Stimulated activated CD4-positive, alpha-beta T cell treated with anti-CD3 and anti-CD28 coated beads, Interleukin-2, amount 100 ng/mL, for 48 hours (primary cell): Measurements from ENCODE around the gene PIK3CB.
A peak's percentile ranks its signal among the peaks of the same experiment; 100 is the strongest.
"Not testable (repeated sequence)": the region's sequence is repeated elsewhere in the genome, so short reads cannot be mapped to it uniquely, and the experiment has no call there.

Experiments used
- DNase-seq, 2 donors: peaks; one replicate each; pipeline ENCODE4 v3.0.0-alpha.2; 2020

The PIK3CB gene

DNA sequence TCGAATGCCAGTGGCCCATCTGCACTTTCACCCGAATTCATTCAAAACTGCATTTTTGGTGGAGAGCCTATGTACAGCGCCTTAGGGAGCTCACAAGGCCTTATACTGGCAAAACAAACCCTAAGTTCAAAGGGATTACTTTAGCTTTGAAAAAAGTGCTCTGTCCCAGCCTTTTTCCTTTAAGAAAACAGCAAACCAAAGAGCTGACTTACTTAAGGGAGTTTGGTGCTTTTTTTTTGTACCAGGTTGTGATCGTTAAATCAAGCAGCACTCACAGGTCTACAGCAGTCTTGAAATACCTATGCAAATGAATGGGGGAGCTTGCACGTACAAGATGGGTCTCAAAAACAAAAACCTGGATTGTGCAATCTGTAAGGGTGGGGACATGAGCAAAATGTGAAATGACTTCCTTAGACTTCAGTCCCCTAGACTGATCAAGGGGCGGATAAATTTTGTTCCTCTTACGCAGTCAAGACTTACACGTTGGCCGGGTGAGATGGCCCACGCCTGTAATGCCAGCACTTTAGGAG is 11.6 kb upstream of the PIK3CB start:
- DNase-seq, result no peak

DNA sequence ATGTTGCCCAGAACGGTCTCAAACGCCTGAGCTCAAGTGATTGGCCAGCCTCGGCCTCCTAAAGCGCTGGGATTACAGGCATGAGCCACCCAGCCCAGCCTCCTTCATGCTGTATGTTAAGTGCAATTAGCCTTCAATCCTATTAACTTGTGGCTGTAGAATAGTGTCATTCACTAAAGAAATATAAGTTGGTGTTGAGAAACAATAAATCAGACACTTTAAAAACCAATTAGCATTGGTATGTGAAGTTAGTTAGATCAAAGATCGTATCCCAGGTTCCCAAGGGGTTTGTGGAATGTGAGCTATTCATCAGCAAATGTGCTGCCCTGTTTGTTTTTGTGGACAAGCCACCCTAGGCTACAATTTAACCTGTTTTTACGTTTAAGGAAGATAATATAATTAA is 11.0 kb upstream of the PIK3CB start:
- no peak for DNase-seq

GRCh38 chr3:138845181-138845601 is 10.5 kb upstream of the PIK3CB start:
- no peak for DNase-seq

GRCh38 chr3:138842483-138843188 is 7.9 kb upstream of the PIK3CB start:
- DNase-seq, result no peak

- not testable (repeated sequence) for DNase-seq
Measured at GRCh38 chr3:138838385-138838784, 3.7 kb upstream of the PIK3CB start.

- DNase-seq, result not testable (repeated sequence)
Measured at GRCh38 chr3:138835846-138836245, 1.1 kb upstream of the PIK3CB start.

GRCh38 chr3:138835397-138835757 is 649 bp upstream of the PIK3CB start:
- DNase-seq, result no peak

GRCh38 chr3:138833899-138834595 is 681 bp downstream of the PIK3CB start:
- peak in 1 of 2 donors; percentile 19 for DNase-seq

GRCh38 chr3:138832473-138833057 is 2.2 kb downstream of the PIK3CB start:
- not testable (repeated sequence) for DNase-seq

DNA sequence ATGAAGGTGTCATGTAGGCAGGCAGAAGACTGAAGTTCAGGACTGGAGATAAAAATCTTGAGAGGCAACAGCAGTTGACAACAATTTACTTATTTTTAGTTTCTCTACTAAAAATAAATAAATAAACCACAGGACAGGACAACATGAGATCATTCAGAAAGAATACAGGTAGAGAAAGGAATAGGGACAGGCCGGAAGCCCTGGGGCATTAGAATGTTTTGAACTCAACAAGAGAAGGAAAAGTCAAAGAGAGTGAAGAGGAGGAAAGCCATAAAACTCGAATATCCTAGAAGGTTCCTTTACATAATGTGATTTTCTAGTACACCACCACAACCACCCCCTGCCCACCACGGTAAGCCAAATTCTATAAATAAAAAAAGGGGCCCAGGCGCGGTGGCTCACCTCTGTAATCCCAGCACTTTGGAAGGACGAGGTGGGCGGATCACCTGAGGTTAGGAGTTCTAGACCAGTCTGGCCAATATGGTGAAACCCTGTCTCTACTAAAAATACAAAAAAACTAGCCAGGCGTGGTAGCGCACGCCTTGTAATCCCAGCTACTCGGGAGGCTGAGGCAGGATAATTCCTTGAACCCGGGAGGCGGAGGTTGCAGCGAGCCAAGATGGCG is 4.7 kb downstream of the PIK3CB start:
- no peak for DNase-seq

GRCh38 chr3:138829097-138829496 is 5.6 kb downstream of the PIK3CB start:
- DNase-seq, result no peak

DNA sequence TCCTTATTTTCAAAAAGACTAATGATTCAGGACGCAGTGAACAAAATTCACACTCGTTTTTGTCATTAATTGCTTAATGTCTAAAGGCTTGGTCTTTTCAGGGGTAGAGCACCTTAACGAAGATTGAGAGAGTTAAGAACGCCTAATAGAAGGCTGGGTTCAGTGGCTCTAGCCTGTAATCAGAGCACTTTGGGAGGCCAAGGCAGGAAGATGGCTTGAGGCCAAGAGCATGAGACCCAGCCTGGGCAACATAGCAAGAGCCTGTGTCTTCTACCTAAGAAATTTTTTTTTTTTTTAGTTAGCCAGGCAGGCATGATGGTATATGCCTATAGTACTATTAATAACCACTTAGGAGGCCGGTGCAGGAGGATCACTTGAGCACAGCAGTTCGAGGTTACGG is 7.5 kb downstream of the PIK3CB start:
- DNase-seq, result no peak

DNA sequence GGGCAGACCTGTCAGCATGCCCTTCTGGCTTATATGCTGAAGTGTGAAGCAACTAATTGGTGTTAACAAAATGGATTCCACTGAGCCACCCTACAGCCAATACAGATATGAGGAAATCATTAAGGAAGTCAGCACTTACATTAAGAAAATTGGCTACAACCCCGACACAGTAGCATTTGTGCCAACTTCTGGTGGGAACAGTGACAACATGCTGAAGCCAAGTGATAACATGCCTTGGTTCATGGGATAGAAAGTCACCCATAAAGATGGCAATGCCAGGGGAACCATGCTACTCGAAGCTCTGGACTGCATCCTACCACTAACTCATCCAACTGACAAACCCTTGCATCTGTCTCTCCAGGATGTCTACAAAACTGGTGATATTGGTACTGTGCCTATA is 9.4 kb downstream of the PIK3CB start:
- DNase-seq, result no peak

DNA sequence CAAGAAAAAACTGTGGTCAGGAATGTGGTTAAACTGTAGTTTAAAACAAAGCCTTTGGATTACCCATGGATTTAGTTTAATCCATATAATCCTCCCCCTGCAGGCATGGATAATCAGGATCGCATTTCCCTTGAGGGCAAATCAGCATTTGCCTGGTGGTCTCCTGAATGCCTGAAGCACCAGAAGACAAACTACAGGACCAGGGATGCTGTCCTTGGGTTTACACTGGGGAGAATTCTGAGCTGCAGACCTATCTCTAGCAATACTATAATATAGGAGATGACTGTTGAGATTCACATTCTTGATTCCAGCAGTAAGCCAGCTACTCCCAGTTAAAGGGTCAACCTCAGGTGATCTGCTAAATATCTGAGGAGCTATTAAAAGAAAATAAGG is 10.6 kb downstream of the PIK3CB start:
- DNase-seq, result no peak

DNA sequence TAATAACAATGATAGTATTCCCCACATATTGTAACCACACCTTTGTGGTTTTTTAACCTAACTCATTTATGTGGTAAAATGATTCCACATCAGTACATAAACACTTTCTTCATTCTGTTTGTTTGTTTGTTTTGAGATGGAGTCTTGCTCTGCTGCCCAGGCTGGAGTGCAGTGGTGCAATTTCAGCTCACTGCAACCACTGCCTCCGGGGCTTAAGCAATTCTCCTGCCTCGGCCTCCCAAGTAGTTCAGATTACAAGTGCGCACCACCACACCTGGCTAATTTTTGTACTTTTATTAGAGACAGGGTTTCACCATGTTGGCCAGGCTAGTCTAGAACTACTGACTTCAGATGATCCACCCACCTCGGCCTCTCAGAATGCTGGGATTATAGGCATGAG is 14.3 kb downstream of the PIK3CB start:
- DNase-seq, result not testable (repeated sequence)

DNA sequence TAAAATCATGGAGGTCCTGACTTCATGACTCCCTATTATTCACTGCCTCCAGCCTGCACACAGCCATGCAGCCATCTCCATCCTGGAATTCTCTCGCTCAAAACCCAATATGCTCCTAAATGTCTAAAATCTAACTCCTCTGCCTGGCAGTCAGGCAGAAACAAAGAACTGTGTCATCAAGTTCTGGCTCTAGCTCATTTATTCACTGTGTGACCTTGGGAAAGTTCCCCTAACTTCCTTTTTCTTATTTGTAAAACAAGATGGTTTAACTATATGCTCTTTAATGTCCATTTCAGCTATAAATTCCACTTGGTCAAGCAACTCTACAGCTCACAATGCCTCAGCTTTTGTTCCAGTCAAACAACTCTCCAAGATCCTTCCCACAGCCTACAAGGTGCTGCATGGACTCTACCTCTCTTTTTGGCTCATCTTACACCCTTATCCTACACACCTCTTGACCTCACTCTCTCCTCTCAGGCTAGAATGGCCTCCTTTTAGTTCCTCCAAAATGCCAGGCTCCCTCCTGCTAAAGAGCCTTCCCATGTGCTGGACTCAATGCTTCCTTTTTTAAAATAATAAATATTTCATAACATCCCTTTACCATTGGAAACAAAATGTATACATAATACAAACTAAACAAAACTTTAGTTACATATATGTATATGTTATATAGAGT is 16.4 kb downstream of the PIK3CB start:
- no peak for DNase-seq

GRCh38 chr3:138817695-138818094 is 17.0 kb downstream of the PIK3CB start:
- no peak for DNase-seq

GRCh38 chr3:138812806-138813205 is 21.9 kb downstream of the PIK3CB start:
- DNase-seq, result no peak

DNA sequence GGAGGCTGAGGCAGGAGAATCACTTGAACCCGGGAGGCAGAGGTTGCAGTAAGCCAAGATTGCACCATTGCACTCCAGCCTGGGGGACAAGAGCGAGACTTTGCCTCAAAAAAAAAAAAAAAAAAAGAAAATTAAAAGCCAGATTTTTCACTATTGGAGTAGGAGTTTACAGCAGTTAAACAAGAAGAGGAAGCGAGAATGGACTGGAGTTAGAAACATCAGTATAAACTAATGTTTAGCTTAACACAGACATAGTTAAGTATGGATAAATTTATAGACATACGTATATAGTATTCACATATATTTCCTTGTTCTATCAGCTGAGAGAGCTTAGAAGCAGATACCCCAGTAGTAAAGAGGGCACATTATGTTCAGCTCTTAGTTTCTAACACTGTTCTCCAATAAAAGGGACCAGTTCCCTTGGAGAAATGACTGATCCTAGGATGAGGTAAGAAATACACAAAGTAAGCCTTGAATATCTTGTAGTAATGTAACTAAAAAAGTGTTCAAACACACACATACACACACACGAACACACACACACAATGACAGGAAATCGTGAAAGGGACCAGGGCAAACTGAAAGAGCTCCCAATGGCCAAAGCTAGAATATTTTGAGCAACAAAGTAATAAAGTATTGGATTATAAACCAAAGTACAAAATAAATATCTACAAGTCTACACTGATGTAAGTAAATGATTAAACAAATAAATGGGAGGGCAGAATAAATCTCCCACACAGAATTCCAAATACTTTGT is 25.1 kb downstream of the PIK3CB start:
- no peak for DNase-seq

DNA sequence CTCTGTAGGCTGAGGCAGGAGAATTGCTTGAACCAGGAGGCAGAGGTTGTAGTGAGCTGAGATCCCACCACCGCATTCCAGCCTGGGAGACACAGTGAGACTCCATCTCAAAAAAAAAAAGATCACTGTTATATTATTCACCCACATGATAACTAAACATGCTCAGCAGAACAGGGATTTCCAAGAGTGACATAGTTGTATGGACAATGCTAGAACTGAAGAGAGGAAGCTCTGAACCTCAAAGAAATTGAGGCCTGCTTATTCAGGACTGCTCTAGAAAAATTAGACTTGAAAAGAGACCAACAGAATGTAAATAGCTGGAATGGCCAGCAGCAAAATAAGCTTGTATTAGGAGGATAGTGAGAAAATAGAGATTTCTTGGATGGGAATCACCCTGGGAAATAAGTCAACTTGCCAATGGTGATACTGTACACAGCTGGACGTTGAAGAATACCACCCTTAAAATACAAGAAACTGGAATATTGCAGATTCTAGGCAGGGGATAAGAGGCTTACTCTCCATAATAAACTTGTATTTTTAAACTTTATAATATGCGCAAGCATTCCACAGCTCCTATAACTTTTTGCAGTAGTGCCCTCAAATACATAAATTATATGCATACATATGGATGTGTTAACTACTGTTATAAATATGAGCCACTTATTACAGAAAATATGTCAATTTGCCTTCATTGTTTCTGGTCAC is 28.2 kb downstream of the PIK3CB start:
- DNase-seq, result no peak

GRCh38 chr3:138803006-138803653 is 31.6 kb downstream of the PIK3CB start:
- no peak for DNase-seq
